ENCODE data around the gene S1PR5. TPM values are rescaled to one million over a fixed set of nuclear protein-coding genes. Genes with fewer than 3 reads are reported as not detected.
"Not testable (repeated sequence)": the region's sequence is repeated elsewhere in the genome, so short reads cannot be mapped to it uniquely, and the experiment has no call there.

Gene S1PR5
- total RNA-seq, 3 donors from 2014 or later (not counting 1 experiment from before 2014, with no cell fraction given) = 307 to 433 (median 368) TPM

DNA sequence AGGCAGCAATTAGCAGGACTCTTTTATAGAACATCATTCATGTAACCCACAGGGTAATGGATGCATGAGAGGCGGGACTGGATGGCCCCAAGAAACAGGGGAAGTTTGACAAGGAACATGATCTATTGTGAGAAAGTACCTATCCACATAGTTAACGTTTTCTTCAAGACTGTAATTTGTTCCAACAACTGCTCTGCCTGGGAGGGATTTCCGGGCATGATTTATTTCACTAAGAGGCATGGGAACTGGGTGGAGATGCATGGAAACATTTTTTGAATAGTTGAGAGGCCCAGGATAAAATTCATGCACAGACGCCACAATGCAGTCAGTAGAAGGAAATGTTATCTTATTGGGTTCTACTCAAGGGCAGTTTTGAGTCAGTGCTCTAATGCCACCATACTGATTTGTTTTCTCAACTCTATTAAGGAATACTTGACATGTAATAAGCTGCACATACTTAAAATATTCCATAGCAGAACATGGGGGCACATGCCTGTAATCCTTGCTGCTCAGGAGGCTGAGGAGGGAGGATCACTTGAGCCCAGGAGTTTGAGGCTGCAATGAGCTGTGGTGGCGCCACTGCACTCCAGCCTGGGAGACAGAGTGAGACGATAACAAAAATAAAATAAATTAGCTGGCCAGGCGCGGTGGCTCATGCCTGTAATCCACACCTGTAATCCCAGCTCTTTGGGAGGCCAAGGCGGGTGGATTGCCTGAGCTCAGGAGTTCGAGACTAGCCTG, 16.6 kb upstream of the S1PR5 start:
- Mint-ChIP-seq H3K4me1 (peaks cover 3 to 9% of the 10 kb centered on the region in 2 donors), H3K4me3 (no peak overlapping the region), H3K27me3 (ENCODE audit: low read depth in 2 of 2) (no peaks in the 10 kb centered on the region), H3K36me3 (no peaks in the 10 kb centered on the region), H3K27ac (no peak overlapping the region), H3K9me3 (no peaks in the 10 kb centered on the region)
- no peak for TF ChIP-seq CTCF (IDR thresholded peaks at IDR 0.05)
- intact Hi-C loops (cut with micrococcal nuclease) = no loop called here
- Histone ChIP-seq H3K36me3 (ENCODE audit: control insufficient read depth, insufficient read depth, low read length) (no peaks in the 10 kb centered on the region), H3K9me3 (ENCODE audit: control insufficient read depth, insufficient read depth, low read length) (no peaks in the 10 kb centered on the region), H3K27me3 (ENCODE audit: control insufficient read depth, insufficient read depth, low read length) (no peaks in the 10 kb centered on the region), H3K4me1 (ENCODE audit: control insufficient read depth, insufficient read depth, low read length) (peaks cover under 1% of the 10 kb centered on the region), H3K27ac (ENCODE audit: low read length) (no peak overlapping the region), H3K4me3 (ENCODE audit: low read length) (no peak overlapping the region)
- 86% methylated on average over 9 of the region's 10 CpGs for WGBS (ENCODE audit: insufficient coverage)
- ATAC-seq (no peak), DNase-seq (no peak)

- no peak overlapping the region for H3K27ac Mint-ChIP-seq
- DNase-seq = no peak
- H3K4me1 ChIP-seq (ENCODE audit: control insufficient read depth, insufficient read depth, low read length) = no peaks in the 10 kb centered on the region
- H3K27ac ChIP-seq (ENCODE audit: low read length) = no peak overlapping the region
- intact Hi-C loops (cut with micrococcal nuclease) = no loop called here
- no peak overlapping the region for H3K4me3 Mint-ChIP-seq
- no peaks in the 10 kb centered on the region for H3K36me3 ChIP-seq (ENCODE audit: control insufficient read depth, insufficient read depth, low read length)
- no peaks in the 10 kb centered on the region for H3K27me3 ChIP-seq (ENCODE audit: control insufficient read depth, insufficient read depth, low read length)
- no peak overlapping the region for H3K4me3 ChIP-seq (ENCODE audit: low read length)
- H3K36me3 Mint-ChIP-seq = no peaks in the 10 kb centered on the region
- 88% methylated on average over 1 of the region's 1 CpG for WGBS (ENCODE audit: insufficient coverage)
- no peaks in the 10 kb centered on the region for H3K27me3 Mint-ChIP-seq (ENCODE audit: low read depth in 2 of 2)
- H3K4me1 Mint-ChIP-seq = peaks cover 0 to 5% of the 10 kb centered on the region in 2 donors
- no peaks in the 10 kb centered on the region for H3K9me3 ChIP-seq (ENCODE audit: control insufficient read depth, insufficient read depth, low read length)
- ATAC-seq = no peak
- H3K9me3 Mint-ChIP-seq = no peaks in the 10 kb centered on the region
- no peak for TF ChIP-seq CTCF (IDR thresholded peaks at IDR 0.05)
Observed at GRCh38 chr19:10532457-10532856, 15.2 kb upstream of the S1PR5 start.

- H3K36me3 Mint-ChIP-seq; H3K27ac ChIP-seq (ENCODE audit: low read length); H3K27me3 ChIP-seq (ENCODE audit: control insufficient read depth, insufficient read depth, low read length); H3K9me3 Mint-ChIP-seq; ATAC-seq; H3K27me3 Mint-ChIP-seq (ENCODE audit: low read depth in 2 of 2); DNase-seq; H3K36me3 ChIP-seq (ENCODE audit: control insufficient read depth, insufficient read depth, low read length); H3K4me3 Mint-ChIP-seq; H3K4me3 ChIP-seq (ENCODE audit: low read length); intact Hi-C loops (cut with micrococcal nuclease); H3K9me3 ChIP-seq (ENCODE audit: control insufficient read depth, insufficient read depth, low read length); H3K27ac Mint-ChIP-seq: not testable (repeated sequence)
- 93% methylated on average over 8 of the region's 8 CpGs for WGBS (ENCODE audit: insufficient coverage)
- H3K4me1 Mint-ChIP-seq = peaks cover 13% of the 10 kb centered on the region in 2 donors
- peaks cover 28% of the 10 kb centered on the region for H3K4me1 ChIP-seq (ENCODE audit: control insufficient read depth, insufficient read depth, low read length)
Observed at GRCh38 chr19:10526887-10527286, 9.6 kb upstream of the S1PR5 start.

- H3K27me3 Mint-ChIP-seq (ENCODE audit: low read depth in 2 of 2) = no peaks in the 10 kb centered on the region
- Histone ChIP-seq H3K4me3 (ENCODE audit: low read length) (no peak overlapping the region), H3K27ac (ENCODE audit: low read length) (no peak overlapping the region), H3K27me3 (ENCODE audit: control insufficient read depth, insufficient read depth, low read length) (no peaks in the 10 kb centered on the region), H3K36me3 (ENCODE audit: control insufficient read depth, insufficient read depth, low read length) (no peaks in the 10 kb centered on the region), H3K9me3 (ENCODE audit: control insufficient read depth, insufficient read depth, low read length) (no peaks in the 10 kb centered on the region), H3K4me1 (ENCODE audit: control insufficient read depth, insufficient read depth, low read length) (peaks cover 40% of the 10 kb centered on the region)
- H3K9me3 Mint-ChIP-seq = no peaks in the 10 kb centered on the region
- no peak for ATAC-seq
- peak overlapping the region; percentile 28 for H3K4me3 Mint-ChIP-seq
- H3K36me3 Mint-ChIP-seq = no peaks in the 10 kb centered on the region
- DNase-seq = no peak
- H3K4me1 Mint-ChIP-seq = peaks cover 17 to 21% of the 10 kb centered on the region in 2 donors
- H3K27ac Mint-ChIP-seq = peak overlapping the region in 1 of 2 donors; percentile 49
- no peak for TF ChIP-seq CTCF (IDR thresholded peaks at IDR 0.05)
- intact Hi-C loops (cut with micrococcal nuclease) = no loop called here
- WGBS (ENCODE audit: insufficient coverage) = 91% methylated on average over 6 of the region's 7 CpGs
Observed at GRCh38 chr19:10525636-10526035, 8.4 kb upstream of the S1PR5 start.

Measured in natural killer cell (primary cell).